C1 segment of cervical spinal cord (tissue), 14 donors: Measurements from ENCODE around the gene ATP8B3.

ENCODE experiments used
- DNase-seq, 14 donors: peaks; one replicate each; lab custom pipeline; 2025; lab: John Stamatoyannopoulos, UW

ATP8B3 gene, protein sequence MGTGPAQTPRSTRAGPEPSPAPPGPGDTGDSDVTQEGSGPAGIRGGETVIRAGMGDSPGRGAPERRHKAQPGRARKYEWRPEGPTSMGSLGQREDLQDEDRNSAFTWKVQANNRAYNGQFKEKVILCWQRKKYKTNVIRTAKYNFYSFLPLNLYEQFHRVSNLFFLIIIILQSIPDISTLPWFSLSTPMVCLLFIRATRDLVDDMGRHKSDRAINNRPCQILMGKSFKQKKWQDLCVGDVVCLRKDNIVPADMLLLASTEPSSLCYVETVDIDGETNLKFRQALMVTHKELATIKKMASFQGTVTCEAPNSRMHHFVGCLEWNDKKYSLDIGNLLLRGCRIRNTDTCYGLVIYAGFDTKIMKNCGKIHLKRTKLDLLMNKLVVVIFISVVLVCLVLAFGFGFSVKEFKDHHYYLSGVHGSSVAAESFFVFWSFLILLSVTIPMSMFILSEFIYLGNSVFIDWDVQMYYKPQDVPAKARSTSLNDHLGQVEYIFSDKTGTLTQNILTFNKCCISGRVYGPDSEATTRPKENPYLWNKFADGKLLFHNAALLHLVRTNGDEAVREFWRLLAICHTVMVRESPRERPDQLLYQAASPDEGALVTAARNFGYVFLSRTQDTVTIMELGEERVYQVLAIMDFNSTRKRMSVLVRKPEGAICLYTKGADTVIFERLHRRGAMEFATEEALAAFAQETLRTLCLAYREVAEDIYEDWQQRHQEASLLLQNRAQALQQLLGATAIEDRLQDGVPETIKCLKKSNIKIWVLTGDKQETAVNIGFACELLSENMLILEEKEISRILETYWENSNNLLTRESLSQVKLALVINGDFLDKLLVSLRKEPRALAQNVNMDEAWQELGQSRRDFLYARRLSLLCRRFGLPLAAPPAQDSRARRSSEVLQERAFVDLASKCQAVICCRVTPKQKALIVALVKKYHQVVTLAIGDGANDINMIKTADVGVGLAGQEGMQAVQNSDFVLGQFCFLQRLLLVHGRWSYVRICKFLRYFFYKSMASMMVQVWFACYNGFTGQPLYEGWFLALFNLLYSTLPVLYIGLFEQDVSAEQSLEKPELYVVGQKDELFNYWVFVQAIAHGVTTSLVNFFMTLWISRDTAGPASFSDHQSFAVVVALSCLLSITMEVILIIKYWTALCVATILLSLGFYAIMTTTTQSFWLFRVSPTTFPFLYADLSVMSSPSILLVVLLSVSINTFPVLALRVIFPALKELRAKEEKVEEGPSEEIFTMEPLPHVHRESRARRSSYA (N-terminal part only)

DNA sequence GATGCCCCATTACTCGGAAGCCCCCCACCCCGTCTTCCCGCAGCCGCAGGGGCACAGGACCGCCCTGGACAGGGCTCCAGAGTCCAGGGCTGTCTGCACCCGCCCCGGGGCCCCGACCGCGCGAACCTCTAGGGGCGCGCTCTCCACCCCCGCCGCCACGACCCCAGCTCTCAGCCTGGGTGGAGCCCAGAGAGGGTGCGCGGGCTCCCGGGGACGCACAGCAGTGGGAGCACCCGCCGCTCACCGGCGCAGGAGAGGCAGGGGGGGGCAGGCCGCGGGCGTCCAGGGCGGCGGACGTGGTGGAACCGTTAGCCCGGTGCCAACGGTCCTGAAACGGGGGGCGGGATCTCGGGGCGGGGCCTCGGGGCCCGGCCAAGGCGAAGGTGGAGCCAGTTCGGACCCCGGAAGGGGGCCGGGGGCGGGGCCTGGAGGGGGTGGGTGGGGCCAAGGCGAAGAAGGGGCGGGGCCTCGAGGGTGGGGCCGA, at the start of gene ATP8B3:
Gene ATP8B3, minus strand, starts transcription at position 335 of the 484 bp plus-strand sequence. CDS start 540 bp downstream, outside the sequence.
- DNase-seq, result peak in 1 of 14 donors; percentile 53

DNA sequence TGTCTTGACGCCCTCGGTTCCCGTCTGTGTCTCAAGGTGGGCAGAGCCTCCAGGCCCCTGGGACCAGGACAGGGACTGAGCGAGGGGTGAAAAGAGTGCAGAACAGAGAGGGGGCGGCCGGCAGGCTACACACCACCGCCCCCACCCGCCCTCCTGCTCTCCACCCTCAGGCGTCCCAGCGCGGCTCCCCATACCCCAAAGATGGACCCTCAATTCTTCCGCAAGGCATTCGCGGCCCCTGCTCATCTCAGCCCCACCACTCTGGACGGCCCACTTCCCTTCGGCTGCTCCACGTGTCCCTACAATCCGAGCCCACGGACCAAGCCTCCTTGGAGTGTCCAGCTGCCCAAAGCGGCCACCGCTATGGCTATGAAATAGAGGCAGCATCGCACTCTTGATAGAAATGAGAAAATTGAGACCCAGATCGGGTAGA, 49.5 kb upstream of the ATP8B3 start:
- peak in 1 of 14 donors; percentile 6 for DNase-seq

DNA sequence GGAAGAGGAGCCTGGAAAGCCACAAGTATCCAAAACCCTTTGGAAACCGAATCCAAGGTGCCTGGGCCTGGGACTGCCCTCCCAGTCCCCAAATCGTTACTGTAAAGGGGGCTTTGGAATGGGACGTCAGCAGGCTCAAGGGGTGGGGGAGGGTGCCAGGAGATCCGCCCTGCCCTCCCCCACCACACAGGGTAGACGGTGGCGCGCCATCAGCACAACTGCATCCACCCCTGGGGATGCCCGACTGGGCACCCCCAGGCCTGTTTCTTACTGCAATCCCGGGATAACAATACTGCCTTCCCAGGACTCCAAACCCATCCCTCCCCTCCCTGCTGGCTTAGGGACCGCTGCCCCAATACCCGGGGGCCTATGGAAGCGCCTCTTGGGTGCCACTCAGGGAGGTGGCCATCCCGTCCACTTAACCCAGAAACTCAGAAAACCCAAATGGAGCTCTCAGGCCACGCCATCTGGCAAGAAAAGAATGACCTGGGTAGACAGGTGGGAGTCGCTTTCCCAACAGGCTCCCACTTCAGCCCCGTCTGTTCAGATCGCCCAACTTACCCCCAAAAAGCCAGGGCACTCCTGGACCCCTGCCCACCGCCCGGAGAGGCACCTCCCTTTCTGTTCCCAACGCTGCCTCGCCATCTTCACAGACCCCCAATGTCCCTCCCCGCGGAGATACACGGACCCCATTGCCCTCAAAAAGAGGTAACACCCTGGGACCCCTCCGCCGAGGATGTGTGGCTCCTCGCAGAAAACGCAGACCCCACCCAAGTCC, 48.9 kb upstream of the ATP8B3 start:
- DNase-seq, result no peak

DNA sequence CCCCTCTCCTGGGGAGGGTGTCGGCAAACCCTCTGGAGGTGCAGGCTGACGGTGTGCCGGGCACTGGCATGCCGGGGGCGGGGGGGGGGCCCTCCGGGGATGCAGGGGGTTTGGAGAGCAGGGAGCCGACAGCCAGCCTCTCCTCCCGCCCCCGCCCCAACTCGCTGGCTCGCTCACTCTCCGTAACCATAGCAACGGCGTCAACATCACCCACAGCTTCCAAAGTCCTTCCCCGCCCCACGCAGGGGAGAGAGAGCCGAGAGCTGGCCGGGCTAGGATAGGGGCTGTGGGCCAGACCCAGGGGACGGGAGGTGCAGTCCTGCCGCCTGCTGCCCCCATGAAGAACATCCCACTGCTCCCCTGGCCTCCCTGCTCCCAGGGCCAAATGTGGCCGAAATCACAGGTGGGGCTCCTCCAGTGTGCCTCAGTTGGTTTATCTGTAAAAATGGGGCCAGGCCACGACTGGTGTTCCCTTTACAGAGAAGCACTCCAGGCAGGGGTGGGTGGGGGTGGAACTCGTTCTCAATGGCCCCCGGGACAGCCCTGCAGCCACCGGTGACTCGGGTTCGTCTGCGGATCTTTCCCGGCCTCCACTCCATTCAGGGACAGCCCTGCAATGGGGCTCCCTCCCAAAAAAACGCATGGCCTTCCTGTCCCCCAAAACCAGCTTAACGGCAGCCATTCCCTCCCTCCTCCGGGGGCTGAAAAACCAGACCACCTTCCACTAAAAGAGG, 48.1 kb upstream of the ATP8B3 start:
- DNase-seq, result peak in 6 of 14 donors; percentile 25 to 64 (median 38)

DNA sequence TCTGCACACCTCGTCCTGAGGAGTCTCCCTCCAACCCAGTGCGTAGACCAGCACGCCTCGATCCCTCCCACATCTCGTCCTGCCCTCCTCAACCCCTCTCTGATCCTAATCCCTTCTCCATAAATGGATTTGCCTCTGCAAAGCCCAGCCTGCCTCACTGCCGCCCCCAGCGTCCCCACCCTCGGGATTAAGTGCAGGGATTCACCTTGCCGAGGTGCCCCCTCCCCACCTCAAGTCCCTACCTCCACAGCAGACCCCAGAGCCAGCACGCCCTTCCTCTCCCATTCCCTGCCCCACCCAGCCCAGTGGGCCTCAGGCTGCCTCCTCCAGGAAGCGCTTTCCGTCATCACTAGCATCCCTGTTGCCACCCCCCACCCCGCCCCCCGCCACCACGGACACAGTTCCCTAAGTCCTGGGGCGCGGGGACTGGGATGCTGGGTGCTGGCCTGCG, 47.3 kb upstream of the ATP8B3 start:
- no peak for DNase-seq

DNA sequence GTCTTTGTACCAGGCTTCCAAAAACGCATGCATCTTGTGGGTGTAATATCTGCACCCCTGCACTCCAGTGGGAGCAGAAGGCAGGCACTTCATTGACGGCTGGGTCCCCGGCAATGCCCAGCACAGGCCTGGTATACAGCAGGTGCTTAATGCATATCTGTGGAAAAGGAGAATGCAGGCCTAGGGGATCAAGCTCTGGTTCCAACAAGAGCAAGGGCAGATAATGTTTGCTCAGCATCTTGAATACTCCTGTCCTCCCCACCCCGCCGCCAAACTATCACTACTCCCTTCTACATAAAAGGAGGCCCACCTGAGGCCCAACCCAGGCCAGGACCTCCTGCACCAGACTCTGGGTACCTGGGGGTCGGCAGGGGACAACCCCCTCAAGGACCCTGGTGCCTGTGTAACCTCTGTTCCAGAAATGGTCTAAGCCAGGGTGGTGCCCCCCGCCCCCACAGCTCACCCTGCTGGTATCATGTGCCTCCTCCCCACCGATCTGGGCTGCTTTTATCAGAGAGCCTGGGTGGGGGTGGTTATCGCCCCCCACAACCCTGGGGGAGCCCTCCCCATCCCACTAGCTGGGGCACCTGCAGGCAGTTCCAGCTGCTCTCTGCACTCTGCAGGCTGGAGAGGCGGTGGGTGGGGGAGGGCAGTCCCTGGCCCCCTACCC, 46.5 kb upstream of the ATP8B3 start:
- DNase-seq, result no peak

DNA sequence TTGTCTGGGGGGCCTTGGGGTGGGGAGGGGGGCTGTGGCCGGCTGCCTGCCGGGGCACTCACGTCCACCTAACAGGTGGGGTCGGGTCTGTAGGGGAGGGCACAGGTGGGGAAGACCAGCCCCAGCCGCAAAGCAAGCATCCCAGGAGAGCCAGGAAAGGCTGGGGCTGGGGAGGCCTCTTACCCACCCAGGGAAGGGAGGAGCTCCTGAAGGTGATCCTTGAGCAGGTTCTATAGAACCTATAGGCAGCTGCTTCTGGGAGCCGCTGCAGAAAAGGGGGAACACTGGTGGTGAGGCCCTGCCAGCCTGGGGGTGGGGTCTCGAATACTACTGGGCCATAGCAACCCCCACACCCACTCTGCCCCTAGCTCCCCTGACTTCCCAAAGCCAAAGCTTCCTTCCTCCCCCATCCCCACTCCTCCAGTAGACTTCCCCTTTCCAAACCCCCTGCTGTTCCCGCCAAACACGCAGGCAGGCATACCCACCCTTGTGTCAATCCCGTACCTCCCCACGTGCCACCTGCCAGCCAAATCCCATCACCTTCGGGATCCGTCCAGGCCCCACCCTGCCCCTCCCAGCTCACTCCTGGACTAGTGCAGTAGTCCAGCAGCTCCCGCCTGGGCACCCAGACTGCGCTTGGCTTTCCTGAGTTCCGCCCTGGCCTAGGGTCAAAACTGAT, 45.7 kb upstream of the ATP8B3 start:
- DNase-seq, result peak in 1 of 14 donors; percentile 40

DNA sequence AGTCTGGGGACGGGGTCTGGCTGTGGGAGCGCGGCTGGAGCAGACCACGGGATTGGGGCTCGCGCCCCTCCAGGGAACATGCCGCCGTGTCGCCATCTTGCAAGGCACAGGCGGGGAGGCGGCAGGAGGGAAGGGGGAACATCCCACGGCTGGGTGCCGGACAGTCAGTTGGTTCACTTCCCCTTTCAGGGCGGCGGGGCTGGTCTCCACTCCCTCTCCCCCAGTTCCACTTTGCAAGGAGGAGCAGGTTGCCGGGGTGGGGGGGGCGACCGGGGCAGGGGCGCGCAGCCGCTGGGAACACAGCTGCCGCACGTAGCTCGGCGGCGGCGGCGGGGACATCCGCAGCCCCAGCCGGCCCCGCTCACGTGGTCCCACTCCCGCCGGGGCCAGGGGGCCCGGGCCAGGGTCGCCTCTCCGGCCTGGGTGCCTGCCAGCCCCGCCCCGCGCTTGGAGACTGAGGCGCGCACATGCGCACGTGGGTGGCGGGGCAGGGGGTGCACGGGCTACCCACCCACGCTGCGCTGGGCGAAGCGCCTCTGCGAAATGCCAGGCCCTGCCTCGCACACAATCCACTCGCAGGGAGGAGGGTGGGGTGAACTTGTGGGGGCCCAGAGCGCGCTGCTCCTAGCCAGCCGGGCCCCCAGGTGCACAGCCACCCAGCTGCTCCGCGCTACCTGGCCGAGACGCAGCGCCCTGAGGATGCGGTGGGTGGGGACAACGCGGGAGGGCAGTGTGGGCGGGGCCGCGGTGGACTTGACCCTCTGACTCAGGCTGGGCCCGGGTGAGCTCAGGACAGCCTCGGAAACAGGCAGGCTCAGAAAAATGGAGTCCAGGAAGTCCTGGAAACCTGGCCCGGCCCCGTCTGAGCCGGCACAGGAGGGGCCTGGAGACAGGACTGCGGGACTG, 44.9 kb upstream of the ATP8B3 start:
- DNase-seq, result peak in 10 of 14 donors; percentile 20 to 71 (median 39)

DNA sequence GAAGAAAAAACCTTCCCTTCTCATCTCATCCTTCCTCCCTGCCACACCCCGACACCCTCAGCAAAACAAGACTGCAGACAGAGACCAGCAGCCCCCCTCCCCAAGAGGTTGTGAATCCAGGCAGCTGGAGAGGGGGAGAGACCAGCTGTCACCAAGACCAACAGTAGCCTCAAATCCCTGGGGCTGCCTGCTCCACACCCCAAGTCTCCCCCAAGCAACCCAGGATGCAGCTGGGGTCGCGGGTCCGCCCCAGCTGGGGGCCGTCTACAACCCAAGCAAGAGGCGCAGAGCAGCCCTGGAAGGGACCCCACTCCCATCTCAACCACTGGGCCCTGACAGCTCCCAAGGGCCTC, 44.2 kb upstream of the ATP8B3 start:
- DNase-seq, result no peak

DNA sequence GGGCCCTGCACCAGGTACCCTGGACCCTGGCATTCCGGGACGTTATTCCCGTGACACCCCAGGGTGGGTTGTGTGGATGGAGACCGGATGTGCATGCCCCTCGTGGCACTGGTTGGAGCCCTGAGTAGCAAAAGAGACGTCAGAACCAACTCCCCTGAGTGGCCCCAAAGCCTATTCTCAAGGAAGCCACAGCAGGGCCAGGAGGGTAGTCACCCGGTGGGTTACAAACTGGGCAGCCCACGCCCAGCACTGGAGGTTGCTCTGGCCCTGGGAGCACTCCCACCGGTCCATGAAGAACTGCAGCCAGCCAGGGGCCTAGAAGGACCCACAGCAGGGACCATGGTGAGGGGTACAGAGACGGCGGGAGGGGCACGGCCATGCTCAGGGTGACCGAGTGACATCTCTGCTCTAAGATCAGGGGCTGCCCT, 43.8 kb upstream of the ATP8B3 start:
- DNase-seq, result peak in 1 of 14 donors; percentile 34

DNA sequence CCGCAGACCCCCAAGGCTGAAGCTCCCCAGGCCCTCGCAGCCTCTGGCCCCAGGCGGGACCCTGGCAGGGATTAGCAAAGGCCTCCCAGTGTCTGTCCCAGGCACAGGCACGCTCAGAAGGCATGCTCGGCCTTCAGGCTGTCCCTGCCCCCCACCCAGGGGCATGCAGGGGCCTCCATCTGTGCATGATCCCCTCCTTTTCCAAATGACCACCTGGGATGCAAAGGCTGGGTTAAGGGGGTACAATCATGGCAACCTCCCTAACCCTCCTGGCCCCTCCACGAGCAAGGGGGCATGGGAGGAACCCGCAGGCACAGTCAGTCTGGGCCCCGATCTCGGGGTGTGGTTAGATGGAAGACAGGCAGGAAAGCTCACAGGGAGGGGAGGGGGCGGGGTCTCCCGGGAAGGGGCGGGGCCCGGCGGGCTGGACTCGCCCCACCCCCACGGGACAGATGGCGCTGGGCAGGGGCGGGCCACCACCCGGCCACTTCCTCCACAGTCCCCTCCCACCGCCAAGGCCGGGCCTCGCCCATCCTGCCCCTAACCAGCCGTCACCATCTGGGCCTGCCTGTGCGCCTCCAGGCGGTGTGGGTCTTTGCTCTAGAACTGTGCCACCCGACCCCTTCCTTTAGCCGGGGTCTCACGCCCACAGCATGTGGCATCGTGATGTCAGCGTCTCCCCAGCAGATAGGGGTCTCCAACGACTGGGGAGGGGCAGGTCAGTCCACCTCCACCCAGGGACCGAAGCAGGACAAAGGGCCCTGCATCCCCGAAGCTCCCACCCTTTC, 43.2 kb upstream of the ATP8B3 start:
- peak in 12 of 14 donors; percentile 30 to 81 (median 58) for DNase-seq

DNA sequence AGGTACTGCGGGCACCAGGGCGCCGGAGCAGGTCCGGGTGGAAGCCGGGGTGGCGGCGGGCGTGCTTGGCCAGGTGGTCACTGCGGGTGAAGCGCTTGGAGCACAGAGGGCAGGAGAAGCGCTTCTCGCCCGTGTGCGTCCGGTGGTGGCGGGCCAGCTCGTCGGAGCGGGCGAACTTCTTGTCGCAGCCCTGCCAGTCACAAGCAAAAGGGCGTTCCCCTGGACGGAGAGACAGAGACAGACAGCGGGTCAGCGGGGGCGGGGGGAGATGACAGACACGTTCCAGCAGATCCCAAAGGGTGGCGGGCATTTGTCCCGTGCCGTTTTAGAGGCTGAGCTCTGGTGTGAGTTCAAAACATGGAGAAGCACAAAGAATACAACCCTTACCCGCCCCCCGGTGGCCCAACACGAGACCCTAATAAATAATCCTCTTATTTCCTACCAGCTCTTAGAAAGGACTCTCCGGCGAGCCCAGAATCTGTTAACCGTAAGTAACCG, 42.5 kb upstream of the ATP8B3 start:
- DNase-seq, result peak in 1 of 14 donors; percentile 19

DNA sequence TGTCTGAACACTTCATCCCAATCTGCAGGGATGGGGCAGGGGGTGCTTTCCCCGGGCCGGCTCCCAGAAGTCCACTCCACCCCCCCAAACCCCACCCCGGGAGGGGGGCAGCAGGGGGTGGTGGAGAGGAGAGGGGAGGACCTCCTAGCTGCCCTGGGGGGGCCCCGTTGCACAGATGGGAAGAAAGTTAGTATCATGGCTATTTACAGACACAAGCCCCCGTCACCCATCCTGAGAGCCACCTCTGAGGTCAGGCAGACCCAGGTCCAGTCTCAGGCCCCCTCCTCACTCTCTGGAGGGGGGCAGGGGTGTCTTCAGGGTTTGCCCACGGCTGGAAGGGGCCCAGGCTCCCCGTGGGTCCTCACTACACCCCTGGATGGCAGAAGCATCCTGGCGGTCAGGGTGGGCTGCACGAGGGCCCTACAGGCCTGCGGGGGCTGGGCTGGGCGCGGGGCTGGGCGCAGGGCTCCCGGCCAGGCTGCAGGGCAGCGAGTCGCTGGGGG, 42.0 kb upstream of the ATP8B3 start:
- DNase-seq, result no peak

DNA sequence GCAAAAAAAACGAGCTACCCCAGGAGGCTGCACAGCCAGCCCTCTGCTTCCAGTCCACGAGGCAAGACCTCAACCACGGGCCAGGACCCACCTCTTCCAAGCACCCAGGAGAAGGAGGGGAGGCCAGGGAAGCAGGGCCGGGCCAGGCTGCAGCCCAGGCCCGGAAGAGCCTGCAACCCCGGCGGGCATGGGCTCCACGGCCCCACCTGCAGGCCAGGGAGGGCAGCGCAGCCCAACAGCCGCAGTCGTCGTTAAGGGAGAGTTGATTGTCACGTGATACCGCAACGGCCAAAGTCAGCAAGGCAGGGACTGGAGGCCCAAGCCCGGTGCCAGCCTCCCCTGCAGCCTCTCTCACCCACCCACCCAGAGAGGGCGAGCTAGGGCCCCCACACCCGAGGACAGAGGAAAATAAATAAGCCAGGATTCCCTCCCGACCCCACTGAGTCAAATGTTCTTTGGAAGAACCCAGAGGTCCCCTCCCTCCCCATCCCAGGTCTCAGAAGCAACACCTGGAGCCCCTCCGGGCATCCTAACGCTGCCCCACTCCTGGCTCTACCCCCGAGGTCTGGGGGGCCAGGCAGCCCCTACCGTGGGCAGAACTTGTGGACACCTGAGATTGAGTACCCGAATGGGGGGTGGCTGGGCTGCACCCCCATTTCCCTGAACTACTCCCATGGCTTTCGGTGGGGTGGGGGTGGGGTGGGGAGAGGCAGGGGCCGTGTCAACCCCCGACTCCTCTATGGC, 41.4 kb upstream of the ATP8B3 start:
- peak in 8 of 14 donors; percentile 14 to 64 (median 26) for DNase-seq

DNA sequence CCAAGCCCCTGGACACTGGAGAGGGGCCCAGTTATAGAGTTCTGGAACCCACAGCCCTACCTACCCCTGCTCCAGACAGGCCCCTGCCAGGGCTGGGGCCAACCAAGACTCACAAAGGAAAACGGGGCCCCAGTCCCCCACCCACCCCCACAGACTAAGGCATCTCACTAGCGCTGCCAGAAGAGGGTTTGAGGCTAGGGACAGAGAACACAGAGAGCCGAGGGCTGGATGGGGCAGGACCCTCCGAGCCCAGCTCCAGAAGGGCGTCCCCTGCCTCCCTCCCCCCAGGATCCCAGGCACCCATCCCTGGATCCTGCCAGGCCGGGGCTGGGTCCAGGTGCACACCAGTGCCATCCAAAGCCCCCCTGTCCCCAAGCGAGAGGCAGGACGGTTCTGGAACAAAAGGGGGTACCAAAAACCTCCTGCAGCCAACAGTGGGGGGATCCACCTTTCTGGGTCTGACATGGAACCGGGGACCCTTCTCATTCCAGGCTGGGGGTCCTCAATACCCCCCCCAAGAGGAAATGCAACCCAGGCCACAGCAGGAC, 40.6 kb upstream of the ATP8B3 start:
- no peak for DNase-seq
